CD4-positive, CD25-positive, alpha-beta regulatory T cell (primary cell): ENCODE measurements around the gene GALNT18. TPM values are rescaled to one million over a fixed set of nuclear protein-coding genes. Genes with fewer than 3 reads are reported as not detected.

Source experiments
- ATAC-seq, 2 donors: fragments of 150-1000 bp; cut with Tn5 transposase; one replicate each; pipeline ENCODE4 v1.10.0; 2021; ENCODE audit warnings: low read depth in 2 of 2, moderate number of reproducible peaks in 2 of 2, moderate library complexity in 1 of 2
- DNase-seq, 3 donors: peaks; one replicate each; pipeline versions ENCODE4 v3.0.0 to v3.0.0-alpha.2; 2012 to 2022; ENCODE audit warnings: mixed read lengths in 1 of 3
- H3K27ac ChIP-seq: one replicate; pipeline ENCODE4 v1.7.0; 2013; ENCODE audit warnings: mild to moderate bottlenecking, low read length; ENCODE audit not compliant: insufficient read depth, poor library complexity, severe bottlenecking
- H3K27me3 ChIP-seq: one replicate; pipeline ENCODE4 v1.7.0; 2013; ENCODE audit warnings: low read length; ENCODE audit not compliant: control insufficient read depth, insufficient read depth
- H3K36me3 ChIP-seq: one replicate; pipeline ENCODE4 v1.7.0; 2013; ENCODE audit warnings: mild to moderate bottlenecking, low read length, moderate library complexity; ENCODE audit not compliant: control insufficient read depth, insufficient read depth
- H3K4me1 ChIP-seq: 2 replicates; pipeline ENCODE4 v1.7.0; 2013; ENCODE audit warnings: mild to moderate bottlenecking, low read length; ENCODE audit not compliant: insufficient read depth, control insufficient read depth, poor library complexity, severe bottlenecking
- H3K4me3 ChIP-seq: one replicate; pipeline ENCODE4 v1.7.0; 2013; ENCODE audit warnings: low read depth, mild to moderate bottlenecking, low read length, moderate library complexity
- H3K9me3 ChIP-seq, 2 experiments: 1 replicate in 1 of 2; 2 replicates in 1 of 2; pipeline ENCODE4 v1.7.0; 2013; ENCODE audit warnings: low read length in 2 of 2, mild to moderate bottlenecking in 1 of 2, moderate library complexity in 1 of 2; ENCODE audit not compliant: control insufficient read depth in 2 of 2
- H3K27ac Mint-ChIP-seq, 3 donors: one replicate each; pipeline ENCODE4 v1.8.0; 2020 to 2022; ENCODE audit warnings: mild to moderate bottlenecking in 3 of 3, mixed read lengths in 3 of 3, moderate library complexity in 2 of 3
- H3K27me3 Mint-ChIP-seq: one replicate; pipeline ENCODE4 v1.8.0; 2022; ENCODE audit warnings: mild to moderate bottlenecking, mixed read lengths
- H3K36me3 Mint-ChIP-seq: one replicate; pipeline ENCODE4 v1.8.0; 2020; ENCODE audit warnings: mixed read lengths
- H3K4me1 Mint-ChIP-seq, 4 donors: one replicate each; pipeline ENCODE4 v1.8.0; 2020 to 2022; ENCODE audit warnings: mixed read lengths in 4 of 4, mild to moderate bottlenecking in 1 of 4
- H3K4me3 Mint-ChIP-seq, 4 donors: one replicate each; pipeline ENCODE4 v1.8.0; 2020 to 2022; ENCODE audit warnings: mild to moderate bottlenecking in 4 of 4, mixed read lengths in 4 of 4, moderate library complexity in 3 of 4
- H3K9me3 Mint-ChIP-seq, 7 donors: one replicate each; pipeline ENCODE4 v1.8.0; 2020 to 2022; ENCODE audit warnings: mixed read lengths in 7 of 7, mild to moderate bottlenecking in 3 of 7, moderate library complexity in 2 of 7
- polyA plus RNA-seq, 4 donors: library from polyadenylated mRNA; unstranded; fragments of 300-500 nt; fragmentation: Illumina TruSeq; gene quantifications; one replicate each; pipeline ENCODE4 v1.2.3, GENCODE V29; 2021
- total RNA-seq: library from RNA; stranded (reverse); gene quantifications from one replicate; pipeline ENCODE4 v1.2.3, GENCODE V29; 2022

Gene GALNT18
- total and polyA plus RNA-seq, 5 donors from 2014 or later: 0.10 TPM; not detected in 4

DNA sequence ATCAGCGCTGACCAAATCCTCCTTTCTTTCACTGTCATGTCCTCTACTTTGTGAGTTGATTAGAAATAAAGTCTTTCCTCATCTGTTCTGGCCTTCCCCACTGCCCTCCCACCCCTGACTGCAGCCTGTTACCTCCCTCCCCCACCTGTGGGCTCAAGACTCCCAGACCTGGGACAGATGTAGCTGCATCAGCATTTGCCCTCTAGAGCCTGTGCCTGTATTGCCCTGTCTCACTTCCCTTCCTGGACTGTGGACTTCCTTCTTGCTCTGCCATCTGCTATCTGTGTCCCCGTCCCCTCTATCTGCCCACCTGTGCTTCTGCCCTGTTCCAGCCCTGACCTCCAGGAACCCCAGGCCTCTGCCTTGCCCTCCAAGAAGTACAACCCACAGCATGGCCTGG, 122.5 kb downstream of the GALNT18 start:
- Histone ChIP-seq H3K4me3 (no peak overlapping the region), H3K4me1 (no peaks in the 10 kb centered on the region), H3K27ac (no peak overlapping the region), H3K36me3 (no peaks in the 10 kb centered on the region), H3K9me3 (no peaks in the 10 kb centered on the region), H3K27me3 (no peaks in the 10 kb centered on the region)
- Mint-ChIP-seq H3K4me1 (no peaks in the 10 kb centered on the region), H3K27ac (no peak overlapping the region), H3K9me3 (no peaks in the 10 kb centered on the region), H3K27me3 (no peaks in the 10 kb centered on the region), H3K36me3 (no peaks in the 10 kb centered on the region), H3K4me3 (no peak overlapping the region)
- no peak for DNase-seq
- ATAC-seq: no peak

- DNase-seq: no peak
- H3K4me1 Mint-ChIP-seq: no peaks in the 10 kb centered on the region
- Histone ChIP-seq H3K36me3 (no peaks in the 10 kb centered on the region), H3K27ac (no peak overlapping the region), H3K9me3 (no peaks in the 10 kb centered on the region), H3K27me3 (no peaks in the 10 kb centered on the region), H3K4me1 (no peaks in the 10 kb centered on the region), H3K4me3 (no peak overlapping the region)
- no peaks in the 10 kb centered on the region for H3K27me3 Mint-ChIP-seq
- no peak overlapping the region for H3K4me3 Mint-ChIP-seq
- ATAC-seq: no peak
- no peaks in the 10 kb centered on the region for H3K36me3 Mint-ChIP-seq
- no peaks in the 10 kb centered on the region for H3K9me3 Mint-ChIP-seq
- H3K27ac Mint-ChIP-seq: no peak overlapping the region
Observed at GRCh38 chr11:11498195-11498594, 123.6 kb downstream of the GALNT18 start.

DNA sequence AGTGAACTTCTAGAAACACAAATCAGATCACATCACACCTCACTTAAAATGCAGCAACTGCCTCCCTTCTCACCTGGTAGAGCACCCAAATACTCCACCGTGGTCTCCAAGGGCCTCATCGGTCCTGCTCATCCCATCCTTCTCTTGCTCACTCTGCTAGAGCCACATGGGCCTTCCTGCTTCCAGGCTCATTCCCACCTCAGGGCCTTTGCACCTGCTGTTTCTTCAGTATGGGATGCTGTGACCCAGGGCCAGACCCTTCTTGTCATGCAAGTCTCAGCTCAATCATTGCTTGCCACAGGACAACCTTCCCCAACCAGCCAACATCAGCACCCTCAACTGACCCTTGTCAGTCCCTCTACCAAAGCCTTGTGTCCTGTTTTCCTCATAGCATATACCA, 124.9 kb downstream of the GALNT18 start:
- DNase-seq: no peak
- H3K36me3 Mint-ChIP-seq: no peaks in the 10 kb centered on the region

DNA sequence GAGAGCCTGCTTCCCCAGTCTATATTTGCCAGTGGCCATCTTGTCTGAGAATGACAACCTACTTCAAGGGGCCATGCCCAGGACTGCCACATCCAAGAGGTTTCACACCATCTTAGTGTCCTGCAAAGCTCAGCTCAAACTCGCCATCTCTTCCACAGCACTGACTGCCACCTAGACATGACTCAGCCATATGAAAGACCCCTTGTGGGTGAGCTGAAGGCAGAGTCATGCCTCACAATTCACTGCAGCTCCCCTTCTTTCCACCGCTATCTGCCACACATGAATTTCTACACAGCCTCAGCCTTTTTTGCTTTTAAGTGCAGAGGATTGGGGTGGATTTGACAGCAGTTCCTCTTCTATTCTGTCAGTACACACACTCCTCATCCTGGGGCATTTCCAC, 127.5 kb downstream of the GALNT18 start:
- H3K4me1 Mint-ChIP-seq: no peaks in the 10 kb centered on the region

More for the DNA sequence above, 124.9 kb downstream of the GALNT18 start:
- no peaks in the 10 kb centered on the region for H3K36me3 ChIP-seq
- no peaks in the 10 kb centered on the region for H3K27me3 ChIP-seq
- H3K9me3 ChIP-seq: no peaks in the 10 kb centered on the region
- Mint-ChIP-seq H3K27ac (no peak overlapping the region), H3K4me1 (no peaks in the 10 kb centered on the region), H3K27me3 (no peaks in the 10 kb centered on the region), H3K4me3 (no peak overlapping the region), H3K9me3 (no peaks in the 10 kb centered on the region)
- H3K27ac ChIP-seq: no peak overlapping the region
- no peak overlapping the region for H3K4me3 ChIP-seq
- ATAC-seq: no peak
- no peaks in the 10 kb centered on the region for H3K4me1 ChIP-seq

GRCh38 chr11:11493698-11494097, 128.1 kb downstream of the GALNT18 start:
- Mint-ChIP-seq H3K9me3 (peaks cover 0 to 3% (median 0%) of the 10 kb centered on the region in 7 donors), H3K27ac (no peak overlapping the region), H3K27me3 (peaks cover 2% of the 10 kb centered on the region), H3K4me1 (no peaks in the 10 kb centered on the region), H3K4me3 (no peak overlapping the region), H3K36me3 (no peaks in the 10 kb centered on the region)
- DNase-seq: no peak
- no peak overlapping the region for H3K27ac ChIP-seq
- ATAC-seq: no peak
- H3K27me3 ChIP-seq: no peaks in the 10 kb centered on the region
- no peak overlapping the region for H3K4me3 ChIP-seq
- no peaks in the 10 kb centered on the region for H3K9me3 ChIP-seq
- H3K4me1 ChIP-seq: no peaks in the 10 kb centered on the region
- H3K36me3 ChIP-seq: no peaks in the 10 kb centered on the region

More for the DNA sequence above, 127.5 kb downstream of the GALNT18 start:
- no peaks in the 10 kb centered on the region for H3K27me3 ChIP-seq
- H3K27ac Mint-ChIP-seq: no peak overlapping the region
- no peak overlapping the region for H3K27ac ChIP-seq
- no peaks in the 10 kb centered on the region for H3K4me1 ChIP-seq
- H3K4me3 ChIP-seq: no peak overlapping the region
- H3K9me3 ChIP-seq: no peaks in the 10 kb centered on the region
- peaks cover 0 to 3% (median 0%) of the 10 kb centered on the region in 7 donors for H3K9me3 Mint-ChIP-seq
- no peak overlapping the region for H3K4me3 Mint-ChIP-seq
- no peak for ATAC-seq
- no peaks in the 10 kb centered on the region for H3K27me3 Mint-ChIP-seq
- DNase-seq: no peak
- no peaks in the 10 kb centered on the region for H3K36me3 Mint-ChIP-seq
- H3K36me3 ChIP-seq: no peaks in the 10 kb centered on the region

- peaks cover 4% of the 10 kb centered on the region for H3K27me3 Mint-ChIP-seq
Observed at GRCh38 chr11:11491589-11491988, 130.2 kb downstream of the GALNT18 start.

GRCh38 chr11:11491014-11491413, 130.8 kb downstream of the GALNT18 start:
- ATAC-seq (no peak), DNase-seq (no peak)
- H3K9me3 Mint-ChIP-seq: peaks cover 0 to 3% (median 0%) of the 10 kb centered on the region in 7 donors
- Histone ChIP-seq H3K9me3 (no peaks in the 10 kb centered on the region), H3K4me1 (no peaks in the 10 kb centered on the region), H3K4me3 (no peak overlapping the region), H3K36me3 (no peaks in the 10 kb centered on the region), H3K27me3 (no peaks in the 10 kb centered on the region), H3K27ac (no peak overlapping the region)
- no peaks in the 10 kb centered on the region for H3K36me3 Mint-ChIP-seq
- no peak overlapping the region for H3K27ac Mint-ChIP-seq
- no peaks in the 10 kb centered on the region for H3K4me1 Mint-ChIP-seq
- no peak overlapping the region for H3K4me3 Mint-ChIP-seq
- peaks cover 4% of the 10 kb centered on the region for H3K27me3 Mint-ChIP-seq

More at GRCh38 chr11:11491589-11491988, 130.2 kb downstream of the GALNT18 start:
- Mint-ChIP-seq H3K4me3 (no peak overlapping the region), H3K9me3 (peaks cover 0 to 3% (median 0%) of the 10 kb centered on the region in 7 donors), H3K36me3 (no peaks in the 10 kb centered on the region), H3K4me1 (no peaks in the 10 kb centered on the region), H3K27ac (no peak overlapping the region)
- no peaks in the 10 kb centered on the region for H3K4me1 ChIP-seq
- H3K4me3 ChIP-seq: no peak overlapping the region
- no peaks in the 10 kb centered on the region for H3K9me3 ChIP-seq
- H3K27me3 ChIP-seq: no peaks in the 10 kb centered on the region
- ATAC-seq (no peak), DNase-seq (no peak)
- no peaks in the 10 kb centered on the region for H3K36me3 ChIP-seq
- H3K27ac ChIP-seq: no peak overlapping the region

- Mint-ChIP-seq H3K4me3 (no peak overlapping the region), H3K27ac (no peak overlapping the region), H3K27me3 (peaks cover 4% of the 10 kb centered on the region), H3K36me3 (no peaks in the 10 kb centered on the region), H3K4me1 (no peaks in the 10 kb centered on the region), H3K9me3 (peaks cover 0 to 3% (median 0%) of the 10 kb centered on the region in 7 donors)
- Histone ChIP-seq H3K4me3 (no peak overlapping the region), H3K27me3 (no peaks in the 10 kb centered on the region), H3K4me1 (no peaks in the 10 kb centered on the region), H3K9me3 (no peaks in the 10 kb centered on the region), H3K27ac (no peak overlapping the region), H3K36me3 (no peaks in the 10 kb centered on the region)
- DNase-seq: no peak
- no peak for ATAC-seq
Observed at GRCh38 chr11:11486423-11486822, 135.4 kb downstream of the GALNT18 start.
